Sigmoid colon (tissue), 4 donors: ENCODE measurements around the gene F2RL1.

Source experiments
- POLR2A ChIP-seq, 2 donors: fragments of 450-650 bp; IDR thresholded peaks; one replicate each; pipeline ENCODE4 v1.6.1; 2016; ENCODE audit warnings: antibody characterized with exemption in 2 of 2, mild to moderate bottlenecking in 2 of 2, moderate library complexity in 2 of 2
- POLR2AphosphoS5 ChIP-seq, 4 donors: sonication (generic); formaldehyde crosslinking; IDR thresholded peaks; one replicate each; pipeline ENCODE4 v1.6.1; 2017; ENCODE audit warnings: antibody characterized with exemption in 4 of 4
- TF ChIP-seq, protein P1 (sequence below), 4 experiments: fragments of 450-650 bp in 3 of 4; fragments of 200-600 bp in 1 of 4; IDR thresholded peaks; one replicate each; pipeline ENCODE4 v1.5.1; 2016 to 2019; ENCODE audit warnings: antibody characterized with exemption in 4 of 4, mild to moderate bottlenecking in 3 of 4, moderate library complexity in 2 of 4

- TF ChIP-seq, protein P1, sequence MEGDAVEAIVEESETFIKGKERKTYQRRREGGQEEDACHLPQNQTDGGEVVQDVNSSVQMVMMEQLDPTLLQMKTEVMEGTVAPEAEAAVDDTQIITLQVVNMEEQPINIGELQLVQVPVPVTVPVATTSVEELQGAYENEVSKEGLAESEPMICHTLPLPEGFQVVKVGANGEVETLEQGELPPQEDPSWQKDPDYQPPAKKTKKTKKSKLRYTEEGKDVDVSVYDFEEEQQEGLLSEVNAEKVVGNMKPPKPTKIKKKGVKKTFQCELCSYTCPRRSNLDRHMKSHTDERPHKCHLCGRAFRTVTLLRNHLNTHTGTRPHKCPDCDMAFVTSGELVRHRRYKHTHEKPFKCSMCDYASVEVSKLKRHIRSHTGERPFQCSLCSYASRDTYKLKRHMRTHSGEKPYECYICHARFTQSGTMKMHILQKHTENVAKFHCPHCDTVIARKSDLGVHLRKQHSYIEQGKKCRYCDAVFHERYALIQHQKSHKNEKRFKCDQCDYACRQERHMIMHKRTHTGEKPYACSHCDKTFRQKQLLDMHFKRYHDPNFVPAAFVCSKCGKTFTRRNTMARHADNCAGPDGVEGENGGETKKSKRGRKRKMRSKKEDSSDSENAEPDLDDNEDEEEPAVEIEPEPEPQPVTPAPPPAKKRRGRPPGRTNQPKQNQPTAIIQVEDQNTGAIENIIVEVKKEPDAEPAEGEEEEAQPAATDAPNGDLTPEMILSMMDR (IDR thresholded peaks at IDR 0.05): no peak
- no peak for TF ChIP-seq POLR2AphosphoS5 (IDR thresholded peaks at IDR 0.05)
- TF ChIP-seq POLR2A (IDR thresholded peaks at IDR 0.05): no peak
Observed at GRCh38 chr5:76771705-76772405, 47.0 kb upstream of the F2RL1 start.
